GM12878 (cell line): ENCODE results near the gene GEMIN8. TPM values are rescaled to one million over a fixed set of nuclear protein-coding genes. Genes with fewer than 3 reads are reported as not detected.

Source experiments
- ATAC-seq: fragments of 200-7000 bp; cut with Tn5 transposase; 3 replicates; pipeline ENCODE4 v1.9.1; 2020; ENCODE audit warnings: mild to moderate bottlenecking, moderate library complexity
- BruUV-seq: library from RNA; stranded (reverse); fragments of 400-500 nt; replicated peaks from 2 replicates; lab custom pipeline; 2021; lab: Mats Ljungman, UMichigan
- CTCF ChIA-PET: fragments of 300-600 bp; sonication (Branson Sonifier 250); formaldehyde crosslinking; extraction: SDS; loops from one replicate; lab custom pipeline; 2021; ENCODE audit warnings: inconsistent platforms; lab: Yijun Ruan, JAX
- POLR2A ChIA-PET: fragments of 350-600 bp; formaldehyde crosslinking; extraction: SDS; loops from one replicate; lab custom pipeline; 2021; ENCODE audit warnings: inconsistent platforms; lab: Charles Lee
- RAD21 ChIA-PET: fragments of 300-600 bp; sonication (Branson Sonifier 250); formaldehyde crosslinking; loops from one replicate; lab custom pipeline; 2023; ENCODE audit warnings: antibody characterized with exemption; ENCODE audit not compliant: unreplicated experiment; lab: Charles Lee
- SMC1A ChIA-PET: fragments of 300-600 bp; sonication (Branson Sonifier 250); formaldehyde crosslinking; loops from one replicate; lab custom pipeline; 2023; ENCODE audit not compliant: unreplicated experiment, uncharacterized antibody; lab: Charles Lee
- DNase-seq: peaks from one replicate; pipeline ENCODE4 v3.0.0-alpha.2; 2011; ENCODE audit warnings: low read depth, low spot score
- FAIRE-seq: peaks from 3 replicates; lab custom pipeline; 2011; peaks lifted over from hg19 to GRCh38; lab: Jason Lieb, UNC
- H2AFZ ChIP-seq: 2 replicates; pipeline ENCODE4 v1.6.0; 2011; ENCODE audit warnings: low read depth, low read length, control low read depth; ENCODE audit not compliant: control insufficient read depth
- H3K27ac ChIP-seq: 2 replicates; pipeline ENCODE4 v1.5.1; 2011; ENCODE audit warnings: control low read depth; ENCODE audit not compliant: control insufficient read depth, insufficient read depth
- H3K27me3 ChIP-seq, 2 experiments: replicated peaks in 1 of 2; 2 replicates each; pipeline versions ENCODE4 v1.6.0 to v1.6.1; 2011; ENCODE audit warnings: low read length in 1 of 2; ENCODE audit not compliant: control insufficient read depth in 2 of 2, insufficient read depth in 2 of 2
- H3K36me3 ChIP-seq, 2 experiments: 2 replicates each; pipeline ENCODE4 v1.5.1; 2011; ENCODE audit warnings: low read length in 1 of 2; ENCODE audit not compliant: control insufficient read depth in 2 of 2, insufficient read depth in 2 of 2
- H3K4me1 ChIP-seq: 2 replicates; pipeline ENCODE4 v1.6.1; 2011; ENCODE audit warnings: mild to moderate bottlenecking, low read length, moderate library complexity, mixed read lengths; ENCODE audit not compliant: control insufficient read depth, insufficient read depth
- H3K4me2 ChIP-seq: 2 replicates; pipeline ENCODE4 v1.6.0; 2011; ENCODE audit warnings: control low read depth; ENCODE audit not compliant: control insufficient read depth, insufficient read depth
- H3K4me3 ChIP-seq: fragments of 200-600 bp; sonication (generic); 2 replicates; pipeline ENCODE4 v1.5.1; 2016
- H3K79me2 ChIP-seq: 2 replicates; pipeline ENCODE4 v1.6.0; 2011; ENCODE audit warnings: low read length; ENCODE audit not compliant: control insufficient read depth, insufficient read depth
- H3K9ac ChIP-seq: 2 replicates; pipeline ENCODE4 v1.8.0; 2011; ENCODE audit warnings: low read length, control low read depth, mixed read lengths; ENCODE audit not compliant: control insufficient read depth, insufficient read depth
- H3K9me3 ChIP-seq: replicated peaks from 3 replicates; pipeline ENCODE4 v1.5.1; 2011; ENCODE audit warnings: mild to moderate bottlenecking, low read length; ENCODE audit not compliant: control insufficient read depth, insufficient read depth
- H4K20me1 ChIP-seq: 2 replicates; pipeline ENCODE4 v1.6.0; 2011; ENCODE audit not compliant: control insufficient read depth, insufficient read depth
- BRCA1 ChIP-seq: IDR thresholded peaks from 2 replicates; pipeline ENCODE4 v1.6.1; 2011; ENCODE audit warnings: low read depth, low read length, improper control_type of control experiment
- CREB1 ChIP-seq: IDR thresholded peaks from 2 replicates; pipeline ENCODE4 v1.6.1; 2012; ENCODE audit warnings: low read depth, mild to moderate bottlenecking, inconsistent platforms
- ELK1 ChIP-seq: IDR thresholded peaks from 2 replicates; pipeline ENCODE4 v1.6.1; 2012; ENCODE audit warnings: low read depth, low read length, improper control_type of control experiment
- EZH2 ChIP-seq: IDR thresholded peaks from 2 replicates; pipeline ENCODE4 v1.6.1; 2012; ENCODE audit warnings: low read depth, mild to moderate bottlenecking, control low read depth, inconsistent platforms, low read length, borderline replicate concordance; ENCODE audit not compliant: control insufficient read depth
- GATAD2B ChIP-seq: fragments of 450-650 bp; conservative IDR thresholded peaks from 2 replicates; pipeline ENCODE4 v1.6.1; 2017; ENCODE audit warnings: low read depth, mild to moderate bottlenecking, moderate library complexity
- KDM1A ChIP-seq: fragments of 200-600 bp; sonication (generic); IDR thresholded peaks from 2 replicates; pipeline ENCODE4 v1.6.1; 2016; ENCODE audit warnings: borderline replicate concordance
- MTA2 ChIP-seq: fragments of 450-650 bp; IDR thresholded peaks from 2 replicates; pipeline ENCODE4 v1.6.1; 2016; ENCODE audit warnings: low read depth, mild to moderate bottlenecking, moderate library complexity
- MXI1 ChIP-seq: fragments of 150-350 bp; IDR thresholded peaks from 2 replicates; pipeline ENCODE4 v1.6.1; 2011; ENCODE audit warnings: low read depth, mild to moderate bottlenecking, inconsistent platforms, low read length, improper control_type of control experiment
- MYB ChIP-seq: fragments of 150-350 bp; IDR thresholded peaks from 2 replicates; pipeline ENCODE4 v1.6.1; 2014; ENCODE audit warnings: mild to moderate bottlenecking, low read depth, low read length, borderline replicate concordance
- NFYA ChIP-seq: IDR thresholded peaks from 2 replicates; pipeline ENCODE4 v1.6.1; 2011; ENCODE audit warnings: low read depth, mild to moderate bottlenecking, low read length, improper control_type of control experiment, borderline replicate concordance
- PBX3 ChIP-seq: IDR thresholded peaks from 2 replicates; pipeline ENCODE4 v1.6.1; 2011; ENCODE audit warnings: mild to moderate bottlenecking, low read depth, low read length, moderate library complexity; ENCODE audit not compliant: insufficient replicate concordance
- RAD21 ChIP-seq: IDR thresholded peaks from 2 replicates; pipeline ENCODE4 v1.6.1; 2011; ENCODE audit warnings: mild to moderate bottlenecking, low read depth, low read length, moderate library complexity; ENCODE audit not compliant: insufficient read depth
- SREBF2 ChIP-seq: IDR thresholded peaks from 2 replicates; pipeline ENCODE4 v1.6.1; 2012; ENCODE audit warnings: mild to moderate bottlenecking, low read length
- ZBTB40 ChIP-seq: fragments of 450-650 bp; IDR thresholded peaks from 2 replicates; pipeline ENCODE4 v1.6.1; 2016; ENCODE audit warnings: mild to moderate bottlenecking, moderate library complexity, borderline replicate concordance
- WGBS: methylation state at CpG from one replicate; pipeline ENCODE4 v1.1.6; 2016; ENCODE audit warnings: low lambda C conversion rate; ENCODE audit not compliant: insufficient replicate concordance, insufficient coverage; ENCODE audit errors: missing lambda C conversion rate; 5-methylcytosine and 5-hydroxymethylcytosine counted together
- in situ Hi-C: fragments of 300-500 bp; cut with MboI; formaldehyde crosslinking; loops from 9 replicates; pipeline ENCODE4 v1.14.3; 2018; ENCODE audit warnings: mixed read lengths
- intact Hi-C: fragments of 100-400 bp; cut with micrococcal nuclease; formaldehyde crosslinking; loops from one replicate; pipeline ENCODE4 v1.14.2; 2022; ENCODE audit not compliant: unreplicated experiment
- polyA plus RNA-seq, 11 experiments: library from polyadenylated mRNA; depleted of rRNA in 4 of 11; unstranded in 6 of 11; stranded (reverse) in 5 of 11; fragments of >200 nt; fragmentation: Nextera tagmentation in 4 of 11; fragmentation: Illumina TruSeq in 1 of 11; extraction: Ambion mirVana in 4 of 11; extraction: Trizol in 1 of 11; gene quantifications; 1 replicate in 1 of 11; 2 replicates in 10 of 11; pipeline versions ENCODE4 v1.2.1 to v1.2.3, GENCODE V29; 2011 to 2016; ENCODE audit warnings: inconsistent platforms in 2 of 11, missing spikeins in 2 of 11, low read depth in 1 of 11
- total RNA-seq, 4 experiments: library from RNA; depleted of rRNA in 3 of 4; stranded (reverse); fragments of >200 nt in 3 of 4; fragmentation: Illumina TruSeq in 1 of 4; extraction: Trizol in 1 of 4; gene quantifications; 2 replicates each; pipeline versions ENCODE4 v1.2.1 to v1.2.3, GENCODE V29; 2013 to 2021

The GEMIN8 gene
- total and polyA plus RNA-seq, 10 of the 15 experiments (the other 5 are each of a cell fraction or from before 2014, with no cell fraction given): 18.4 to 87.0 (median 27.7) TPM

GRCh38 chrX:14062524-14062923 is 32.8 kb upstream of the GEMIN8 start:
- Histone ChIP-seq H3K9me3 (no peaks in the 10 kb centered on the region), H4K20me1 (no peaks in the 10 kb centered on the region), H3K27ac (no peak overlapping the region), H2AFZ (no peak overlapping the region), H3K27me3 (no peaks in the 10 kb centered on the region; a peak in 1 of 4 replicates), H3K36me3 (no peaks in the 10 kb centered on the region), H3K4me2 (no peak overlapping the region), H3K4me1 (no peaks in the 10 kb centered on the region), H3K9ac (no peak overlapping the region), H3K4me3 (no peak overlapping the region), H3K79me2 (no peaks in the 10 kb centered on the region)
- in situ Hi-C loops (no loop called here), intact Hi-C loops (no loop called here)
- DNase-seq (no peak), FAIRE-seq (no peak), ATAC-seq (no peak)
- 84% methylated on average over 1 of the region's 1 CpG for WGBS
- RAD21 ChIA-PET: no interaction called here
- no TSS peak for BruUV-seq
- SMC1A ChIA-PET: interaction anchor here (1.0 kb wide), 1 partner anchor 10 kb away, joined by 4 read pairs; no protein-coding TSS in a partner anchor
- POLR2A ChIA-PET: no interaction called here
- TF ChIP-seq CREB1 (no peak), MXI1 (no peak), ELK1 (no peak), EZH2 (no peak), KDM1A (no peak), GATAD2B (no peak), SREBF2 (no peak), MTA2 (no peak), BRCA1 (no peak), ZBTB40 (no peak), MYB (no peak), PBX3 (no peak), NFYA (no peak), RAD21 (no peak)
- CTCF ChIA-PET: interaction anchor here (0.9 kb wide), 1 partner anchor 13 kb away, joined by 6 read pairs; no protein-coding TSS in a partner anchor
